ENCODE results near the gene ALDH1A2. TPM values are rescaled to one million over a fixed set of nuclear protein-coding genes. Genes with fewer than 3 reads are reported as not detected.

ALDH1A2 gene
- total RNA-seq, 1 experiment from 2014 or later: 0.22 TPM

DNA sequence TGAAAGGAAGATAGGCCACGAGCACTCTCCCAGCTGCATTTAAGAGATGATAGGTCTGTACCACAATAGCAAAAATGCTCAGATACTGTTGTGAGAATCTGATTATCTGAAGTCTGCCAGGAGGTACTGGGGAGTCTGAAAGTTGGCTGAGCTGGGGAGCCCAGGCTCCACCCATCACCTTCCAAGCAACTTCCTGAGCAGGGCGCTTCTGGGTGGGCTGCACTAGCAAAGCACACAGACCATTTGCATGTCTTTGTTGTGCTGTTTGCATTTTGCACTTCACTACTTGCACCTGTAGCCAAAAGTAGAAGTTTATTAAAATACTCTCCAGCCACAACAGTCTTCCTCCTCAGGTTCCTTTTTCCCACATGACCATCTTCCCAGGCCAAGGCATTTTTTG, 133.2 kb downstream of the ALDH1A2 start:
- Histone ChIP-seq H3K27me3 (ENCODE audit: low read length) (peaks cover 7% of the 10 kb centered on the region; the same call in 1 of the 2 replicates), H3K79me2 (ENCODE audit: low read length) (no peaks in the 10 kb centered on the region), H3K27ac (ENCODE audit: low read length) (no peak overlapping the region), H3K36me3 (ENCODE audit: low read depth, low read length) (no peaks in the 10 kb centered on the region), H3K4me3 (ENCODE audit: low read length) (no peak overlapping the region), H3F3A (ENCODE audit: low read length, unreplicated experiment) (no peaks in the 10 kb centered on the region), H4K20me1 (ENCODE audit: low read length) (no peaks in the 10 kb centered on the region), H3K9me3 (ENCODE audit: low read length) (no peaks in the 10 kb centered on the region), H3K9me2 (replicated peaks; ENCODE audit: low read length) (no peaks in the 10 kb centered on the region), H3K4me1 (ENCODE audit: insufficient read depth, low read length) (no peaks in the 10 kb centered on the region), H3K9ac (ENCODE audit: low read length) (no peak overlapping the region), H2AFZ (ENCODE audit: low read length) (no peak overlapping the region), H3K4me2 (ENCODE audit: low read length) (no peak overlapping the region)
- TF ChIP-seq EZH2phosphoT487 (IDR thresholded peaks at IDR 0.05; ENCODE audit: borderline replicate concordance, low read length): no peak
- POLR2A ChIA-PET (ENCODE audit: unreplicated experiment): no interaction called here
- CTCF ChIA-PET: no interaction called here
- DNase-seq: no peak
- no TSS peak for BruUV-seq (replicated peaks)
- intact Hi-C loops (cut with micrococcal nuclease): no loop called here
- ATAC-seq: no peak

DNA sequence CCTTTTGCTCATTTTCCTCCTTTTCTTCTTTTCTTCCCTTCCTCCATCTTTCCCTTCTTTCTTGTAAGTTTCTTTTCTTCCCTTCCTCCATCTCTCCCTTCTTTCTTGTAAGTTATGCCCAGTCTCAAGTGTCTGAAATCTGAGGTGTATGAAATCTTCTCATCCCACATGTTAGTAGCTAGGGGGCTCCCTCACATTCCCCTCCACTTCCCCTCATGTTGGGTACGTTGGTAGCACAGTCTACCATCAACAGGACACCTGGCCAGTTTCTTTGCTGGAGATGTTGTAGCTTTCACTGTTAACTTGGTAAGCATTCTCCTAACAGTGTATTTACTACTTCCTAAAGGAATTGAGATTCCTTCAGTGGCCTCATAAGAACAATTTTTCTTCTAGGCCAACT, 133.9 kb downstream of the ALDH1A2 start:
- no peak for DNase-seq
- ATAC-seq: no peak
- Histone ChIP-seq H3K9me2 (replicated peaks; ENCODE audit: low read length) (no peaks in the 10 kb centered on the region), H2AFZ (ENCODE audit: low read length) (no peak overlapping the region), H4K20me1 (ENCODE audit: low read length) (no peaks in the 10 kb centered on the region), H3K4me3 (ENCODE audit: low read length) (no peak overlapping the region), H3K4me2 (ENCODE audit: low read length) (no peak overlapping the region), H3K79me2 (ENCODE audit: low read length) (no peaks in the 10 kb centered on the region), H3K27ac (ENCODE audit: low read length) (no peak overlapping the region), H3K36me3 (ENCODE audit: low read depth, low read length) (no peaks in the 10 kb centered on the region), H3K27me3 (ENCODE audit: low read length) (no peaks in the 10 kb centered on the region), H3K9ac (ENCODE audit: low read length) (no peak overlapping the region), H3F3A (ENCODE audit: low read length, unreplicated experiment) (no peaks in the 10 kb centered on the region), H3K4me1 (ENCODE audit: insufficient read depth, low read length) (no peaks in the 10 kb centered on the region), H3K9me3 (ENCODE audit: low read length) (no peaks in the 10 kb centered on the region)
- TF ChIP-seq, protein P1, sequence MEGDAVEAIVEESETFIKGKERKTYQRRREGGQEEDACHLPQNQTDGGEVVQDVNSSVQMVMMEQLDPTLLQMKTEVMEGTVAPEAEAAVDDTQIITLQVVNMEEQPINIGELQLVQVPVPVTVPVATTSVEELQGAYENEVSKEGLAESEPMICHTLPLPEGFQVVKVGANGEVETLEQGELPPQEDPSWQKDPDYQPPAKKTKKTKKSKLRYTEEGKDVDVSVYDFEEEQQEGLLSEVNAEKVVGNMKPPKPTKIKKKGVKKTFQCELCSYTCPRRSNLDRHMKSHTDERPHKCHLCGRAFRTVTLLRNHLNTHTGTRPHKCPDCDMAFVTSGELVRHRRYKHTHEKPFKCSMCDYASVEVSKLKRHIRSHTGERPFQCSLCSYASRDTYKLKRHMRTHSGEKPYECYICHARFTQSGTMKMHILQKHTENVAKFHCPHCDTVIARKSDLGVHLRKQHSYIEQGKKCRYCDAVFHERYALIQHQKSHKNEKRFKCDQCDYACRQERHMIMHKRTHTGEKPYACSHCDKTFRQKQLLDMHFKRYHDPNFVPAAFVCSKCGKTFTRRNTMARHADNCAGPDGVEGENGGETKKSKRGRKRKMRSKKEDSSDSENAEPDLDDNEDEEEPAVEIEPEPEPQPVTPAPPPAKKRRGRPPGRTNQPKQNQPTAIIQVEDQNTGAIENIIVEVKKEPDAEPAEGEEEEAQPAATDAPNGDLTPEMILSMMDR (conservative IDR thresholded peaks at IDR 0.05; ENCODE audit: low read depth, low read length): no peak
- TF ChIP-seq EZH2phosphoT487 (IDR thresholded peaks at IDR 0.05; ENCODE audit: borderline replicate concordance, low read length) (no peak), EZH2 (IDR thresholded peaks at IDR 0.05; ENCODE audit: low read length, unreplicated experiment) (no peak)
- no TSS peak for BruUV-seq (replicated peaks)
- POLR2A ChIA-PET (ENCODE audit: unreplicated experiment): no interaction called here
- CTCF ChIA-PET: no interaction called here
- intact Hi-C loops (cut with micrococcal nuclease): no loop called here

DNA sequence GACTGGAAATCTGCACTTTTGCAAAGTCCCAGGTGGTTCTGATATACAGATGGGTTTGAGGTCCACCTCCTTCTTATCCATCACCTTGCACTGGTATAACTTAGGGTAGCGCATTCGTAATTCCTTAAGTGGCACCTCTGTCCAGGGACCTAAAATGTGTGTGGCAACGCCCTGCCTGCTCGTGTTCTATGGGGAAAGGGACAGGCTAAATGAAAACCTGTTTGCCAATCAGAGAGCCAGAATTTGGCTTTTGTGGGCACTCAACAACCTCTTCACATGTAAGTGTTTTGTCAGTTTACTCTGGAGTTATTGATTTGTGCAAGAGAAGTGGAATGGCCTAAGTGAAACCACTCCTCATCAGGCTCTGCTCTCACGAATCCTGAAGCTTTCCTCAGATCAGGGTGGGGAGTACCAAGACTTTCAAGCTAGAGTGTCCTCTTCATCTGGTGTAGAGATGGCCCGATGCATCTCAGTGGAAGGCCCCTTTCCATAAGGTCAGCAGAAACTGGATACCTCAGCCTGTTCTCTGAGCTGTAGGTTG, 138.3 kb downstream of the ALDH1A2 start:
- Histone ChIP-seq H3K9me3 (ENCODE audit: low read length) (no peaks in the 10 kb centered on the region), H3K36me3 (ENCODE audit: low read depth, low read length) (no peaks in the 10 kb centered on the region), H3K4me2 (ENCODE audit: low read length) (no peak overlapping the region), H2AFZ (ENCODE audit: low read length) (no peak overlapping the region), H3K4me1 (ENCODE audit: insufficient read depth, low read length) (peaks cover 8% of the 10 kb centered on the region; the same call in 1 of the 2 replicates), H3F3A (ENCODE audit: low read length, unreplicated experiment) (no peaks in the 10 kb centered on the region), H3K27ac (ENCODE audit: low read length) (no peak overlapping the region), H4K20me1 (ENCODE audit: low read length) (no peaks in the 10 kb centered on the region), H3K4me3 (ENCODE audit: low read length) (no peak overlapping the region), H3K79me2 (ENCODE audit: low read length) (no peaks in the 10 kb centered on the region), H3K9me2 (replicated peaks; ENCODE audit: low read length) (no peaks in the 10 kb centered on the region), H3K27me3 (ENCODE audit: low read length) (no peaks in the 10 kb centered on the region), H3K9ac (ENCODE audit: low read length) (no peak overlapping the region)
- intact Hi-C loops (cut with micrococcal nuclease): no loop called here
- BruUV-seq (replicated peaks): no TSS peak
- TF ChIP-seq, protein P1 (conservative IDR thresholded peaks at IDR 0.05; ENCODE audit: low read depth, low read length): no peak
- TF ChIP-seq EZH2 (IDR thresholded peaks at IDR 0.05; ENCODE audit: low read length, unreplicated experiment) (no peak), EZH2phosphoT487 (IDR thresholded peaks at IDR 0.05; ENCODE audit: borderline replicate concordance, low read length) (no peak)
- no peak for DNase-seq
- CTCF ChIA-PET: no interaction called here
- POLR2A ChIA-PET (ENCODE audit: unreplicated experiment): no interaction called here
- no peak for ATAC-seq

Data from PC-3 (cell line).